Duodenal mucosa (tissue), 2 donors: ENCODE measurements around the gene INTS13.
A peak's percentile ranks its signal among the peaks of the same experiment; 100 is the strongest.

ENCODE experiments used
- H3K27ac ChIP-seq: one replicate; pipeline ENCODE4 v1.7.0; 2013; ENCODE audit warnings: low read depth, low read length
- H3K27me3 ChIP-seq, 2 donors: one replicate each; pipeline ENCODE4 v1.7.0; 2013; ENCODE audit warnings: low read length in 2 of 2, control low read depth in 1 of 2; ENCODE audit not compliant: insufficient read depth in 2 of 2, control insufficient read depth in 1 of 2
- H3K36me3 ChIP-seq, 2 donors: one replicate each; pipeline ENCODE4 v1.7.0; 2013; ENCODE audit warnings: low read length in 2 of 2, control low read depth in 1 of 2; ENCODE audit not compliant: insufficient read depth in 2 of 2, control insufficient read depth in 1 of 2
- H3K4me1 ChIP-seq, 2 donors: one replicate each; pipeline ENCODE4 v1.7.0; 2013; ENCODE audit warnings: low read length in 2 of 2, control low read depth in 1 of 2; ENCODE audit not compliant: insufficient read depth in 2 of 2, control insufficient read depth in 1 of 2
- H3K4me3 ChIP-seq, 2 donors: one replicate each; pipeline ENCODE4 v1.7.0; 2013; ENCODE audit warnings: low read length in 2 of 2, low read depth in 1 of 2
- H3K9ac ChIP-seq, 2 donors: one replicate each; pipeline ENCODE4 v1.7.0; 2013; ENCODE audit warnings: low read length in 2 of 2, low read depth in 1 of 2
- H3K9me3 ChIP-seq, 2 donors: one replicate each; pipeline ENCODE4 v1.7.0; 2013; ENCODE audit warnings: low read length in 2 of 2, control low read depth in 1 of 2; ENCODE audit not compliant: control insufficient read depth in 1 of 2

The INTS13 gene

GRCh38 chr12:26937443-26937862 is 328 bp downstream of the INTS13 start:
- peak overlapping the region; percentile 92 to 97 for H3K4me3 ChIP-seq
- H3K27ac ChIP-seq: peak overlapping the region; percentile 89
- H3K27me3 ChIP-seq: no peaks in the 10 kb centered on the region
- peak overlapping the region; percentile 91 to 97 for H3K9ac ChIP-seq
- no peaks in the 10 kb centered on the region for H3K36me3 ChIP-seq
- H3K9me3 ChIP-seq: no peaks in the 10 kb centered on the region
- peaks cover 24 to 32% of the 10 kb centered on the region in 2 donors for H3K4me1 ChIP-seq

- Histone ChIP-seq H3K27me3 (no peaks in the 10 kb centered on the region), H3K9me3 (no peaks in the 10 kb centered on the region), H3K9ac (peak overlapping the region; percentile 91 to 97), H3K4me1 (peaks cover 24 to 36% of the 10 kb centered on the region in 2 donors), H3K27ac (no peak overlapping the region), H3K36me3 (no peaks in the 10 kb centered on the region), H3K4me3 (peak overlapping the region; percentile 92 to 97)
Observed at GRCh38 chr12:26936559-26937442, 980 bp downstream of the INTS13 start.

DNA sequence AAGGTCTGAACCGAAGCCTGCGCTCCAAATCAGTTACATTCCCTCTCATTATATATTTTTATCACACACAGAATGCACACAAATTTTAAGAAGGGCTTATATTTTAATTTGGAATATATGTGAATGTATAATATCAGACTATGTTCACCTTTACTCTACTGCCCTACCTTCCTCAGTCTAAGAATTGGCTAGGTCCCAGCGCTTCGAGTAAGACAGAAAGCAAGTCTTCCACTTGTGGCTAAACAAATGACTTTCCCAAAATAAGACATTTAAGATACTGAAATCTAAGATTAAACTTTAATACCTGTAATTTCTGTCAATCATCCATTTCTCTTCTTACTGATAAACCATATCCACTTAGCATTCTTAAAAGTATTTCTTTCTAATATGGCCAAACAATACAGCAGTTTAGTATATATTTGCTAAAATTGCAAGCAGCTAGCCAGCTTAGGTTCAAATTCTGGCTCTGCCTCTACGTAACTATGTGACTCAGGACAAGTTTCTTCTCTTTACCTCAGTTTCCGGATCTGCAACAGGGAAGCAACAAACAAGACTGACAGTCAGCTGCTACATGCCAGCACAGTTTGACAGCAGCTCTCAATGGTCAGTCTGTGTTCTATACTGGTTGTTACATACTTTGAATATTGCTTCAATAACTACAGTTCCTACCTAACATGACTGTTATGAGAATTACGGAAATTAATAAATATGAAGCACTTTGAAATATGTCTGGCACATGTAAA is 2.0 kb downstream of the INTS13 start:
- Histone ChIP-seq H3K9me3 (no peaks in the 10 kb centered on the region), H3K27me3 (no peaks in the 10 kb centered on the region), H3K4me3 (peak overlapping the region; percentile 5 to 97), H3K9ac (peak overlapping the region in 1 of 2 donors; percentile 3), H3K36me3 (no peaks in the 10 kb centered on the region), H3K4me1 (peaks cover 24 to 36% of the 10 kb centered on the region in 2 donors), H3K27ac (no peak overlapping the region)

DNA sequence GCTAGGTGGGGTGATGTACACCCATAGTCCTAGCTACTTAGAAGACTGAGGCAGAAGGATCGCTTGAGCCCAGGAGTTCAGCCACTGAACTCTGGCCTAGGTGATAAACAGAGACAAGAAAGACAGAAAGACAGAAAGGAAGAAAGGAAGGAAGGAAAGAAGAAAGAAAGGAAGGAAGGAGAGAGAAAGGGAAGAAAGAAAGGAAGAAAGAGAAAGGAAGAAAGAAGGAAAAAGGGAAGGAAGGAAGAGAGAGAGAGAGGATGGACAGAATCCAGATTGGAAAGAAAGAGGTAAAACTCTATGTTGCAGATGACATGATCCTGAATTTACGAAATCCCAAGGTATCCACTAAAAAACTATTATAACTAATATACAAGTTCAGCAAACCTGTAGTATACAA is 8.2 kb downstream of the INTS13 start:
- H3K4me1 ChIP-seq: peaks cover 0 to 4% of the 10 kb centered on the region in 2 donors
- H3K4me3 ChIP-seq: no peak overlapping the region
- no peaks in the 10 kb centered on the region for H3K9me3 ChIP-seq
- no peak overlapping the region for H3K9ac ChIP-seq
- no peaks in the 10 kb centered on the region for H3K27me3 ChIP-seq
- no peak overlapping the region for H3K27ac ChIP-seq
- H3K36me3 ChIP-seq: peaks cover 12 to 32% of the 10 kb centered on the region in 2 donors

DNA sequence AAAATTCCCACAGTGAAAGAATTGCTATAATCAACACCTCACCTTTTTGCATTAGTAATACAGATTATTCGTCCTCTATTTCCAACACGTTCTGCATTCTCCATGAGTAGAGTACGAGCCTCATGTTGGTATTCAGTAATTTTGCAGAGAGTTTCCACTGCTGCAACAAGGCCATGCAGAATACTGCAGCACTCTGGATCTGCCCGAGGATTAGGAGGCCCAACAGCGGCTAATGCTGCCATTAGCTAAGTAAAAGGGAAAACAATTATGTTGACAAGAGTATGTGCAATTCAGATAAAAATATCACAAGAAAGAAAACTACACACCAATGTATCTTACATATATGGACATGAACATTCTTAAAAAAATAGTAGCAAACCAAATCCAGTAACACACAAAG is 9.1 kb downstream of the INTS13 start:
- no peaks in the 10 kb centered on the region for H3K9me3 ChIP-seq
- H3K27me3 ChIP-seq: no peaks in the 10 kb centered on the region
- H3K4me1 ChIP-seq: peaks cover 0 to 4% of the 10 kb centered on the region in 2 donors
- peaks cover 12 to 37% of the 10 kb centered on the region in 2 donors for H3K36me3 ChIP-seq
- no peak overlapping the region for H3K27ac ChIP-seq
- no peak overlapping the region for H3K4me3 ChIP-seq
- H3K9ac ChIP-seq: no peak overlapping the region

DNA sequence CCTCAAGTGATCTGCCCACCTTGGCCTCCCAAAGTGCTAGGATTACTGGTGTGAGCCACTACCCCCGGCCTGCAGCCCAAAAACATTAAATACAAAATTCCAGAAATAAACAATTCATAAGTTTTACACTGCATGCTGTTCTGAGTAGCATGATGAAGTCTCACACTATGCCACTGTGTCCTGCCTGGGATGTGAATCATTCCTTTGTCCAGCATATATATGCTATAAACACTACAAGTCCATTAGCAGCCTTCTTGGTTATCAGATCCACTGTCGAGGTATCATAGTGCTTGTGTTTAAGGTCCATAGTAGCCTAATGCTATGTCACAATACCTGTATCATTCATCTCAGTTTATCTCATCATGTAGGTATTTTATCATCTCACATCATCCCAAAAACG is 15.9 kb downstream of the INTS13 start:
- no peaks in the 10 kb centered on the region for H3K9me3 ChIP-seq
- no peak overlapping the region for H3K27ac ChIP-seq
- H3K4me3 ChIP-seq: no peak overlapping the region
- H3K9ac ChIP-seq: no peak overlapping the region
- no peaks in the 10 kb centered on the region for H3K27me3 ChIP-seq
- no peaks in the 10 kb centered on the region for H3K4me1 ChIP-seq
- H3K36me3 ChIP-seq: peaks cover 11 to 34% of the 10 kb centered on the region in 2 donors

GRCh38 chr12:26919216-26919555 is 18.6 kb downstream of the INTS13 start:
- Histone ChIP-seq H3K27ac (no peak overlapping the region), H3K36me3 (peaks cover 0 to 22% of the 10 kb centered on the region in 2 donors), H3K9me3 (no peaks in the 10 kb centered on the region), H3K4me3 (no peak overlapping the region), H3K27me3 (no peaks in the 10 kb centered on the region), H3K9ac (no peak overlapping the region), H3K4me1 (no peaks in the 10 kb centered on the region)

DNA sequence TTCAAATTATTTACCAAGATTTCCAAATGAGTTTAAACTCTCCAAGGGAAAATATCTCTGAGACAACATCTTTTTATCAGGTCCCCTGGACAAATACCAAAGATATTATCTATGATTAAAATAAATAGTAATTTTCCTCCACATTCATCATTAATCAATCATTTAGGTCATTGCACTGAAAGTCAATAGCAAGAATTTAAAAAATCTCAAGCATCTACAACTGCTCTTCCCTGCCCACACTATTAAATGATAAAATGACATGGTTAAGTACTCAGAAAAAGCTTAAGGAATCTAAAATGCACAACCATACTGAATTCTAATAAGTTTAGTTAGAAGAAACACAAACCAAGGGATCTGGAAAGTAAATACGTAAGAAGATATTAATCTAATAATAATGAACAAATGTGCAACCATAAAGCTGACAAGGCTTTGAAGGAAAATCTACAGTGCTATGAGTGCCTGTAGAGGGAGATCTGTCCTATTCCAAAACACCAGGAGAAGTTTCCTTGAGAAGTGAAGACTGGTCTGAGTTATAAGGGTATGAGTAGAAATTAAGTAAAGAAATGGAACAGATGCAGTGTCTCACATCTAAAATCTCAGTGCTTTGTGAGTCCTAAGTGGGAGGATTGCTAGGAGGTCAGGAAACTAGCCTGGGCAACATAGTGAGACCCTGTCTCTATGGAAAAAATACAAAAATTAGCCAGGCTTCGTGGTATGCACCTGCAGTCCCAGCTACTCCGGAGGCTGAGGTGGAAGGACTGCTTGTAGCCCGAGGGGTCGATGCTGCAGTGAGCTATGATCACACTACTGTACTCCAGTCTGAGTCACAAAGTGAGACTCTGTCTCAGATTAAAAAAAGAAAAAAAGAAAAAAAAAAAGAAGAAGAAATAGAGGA is 19.2 kb downstream of the INTS13 start:
- Histone ChIP-seq H3K36me3 (peaks cover 0 to 20% of the 10 kb centered on the region in 2 donors), H3K4me3 (no peak overlapping the region), H3K9ac (no peak overlapping the region), H3K27me3 (no peaks in the 10 kb centered on the region), H3K4me1 (no peaks in the 10 kb centered on the region), H3K9me3 (no peaks in the 10 kb centered on the region), H3K27ac (no peak overlapping the region)

- Histone ChIP-seq H3K9me3 (no peaks in the 10 kb centered on the region), H3K27ac (no peak overlapping the region), H3K4me3 (no peak overlapping the region), H3K9ac (no peak overlapping the region), H3K36me3 (peaks cover 0 to 33% of the 10 kb centered on the region in 2 donors), H3K4me1 (peaks cover 0 to 3% of the 10 kb centered on the region in 2 donors), H3K27me3 (no peaks in the 10 kb centered on the region)
Observed at GRCh38 chr12:26906704-26907103, 31.1 kb downstream of the INTS13 start.
